ENCODE data around the gene TSPOAP1.

GRCh38 chr17:58278661-58279015 is 50.0 kb downstream of the TSPOAP1 start:
- no peak for TF ChIP-seq CTCF (IDR thresholded peaks at IDR 0.05)
- no peak for TF ChIP-seq POLR2A (IDR thresholded peaks at IDR 0.05)
- TF ChIP-seq POLR2AphosphoS5 (IDR thresholded peaks at IDR 0.05), result no peak
